ENCODE results near the gene MPC1. TPM values are rescaled to one million over a fixed set of nuclear protein-coding genes. Genes with fewer than 3 reads are reported as not detected.

Gene MPC1
- total RNA-seq, 1 donor from 2014 or later = 23.8 TPM

- Histone ChIP-seq H3K4me1 (peaks cover 12 to 15% of the 10 kb centered on the region in 2 donors), H3K27ac (no peak overlapping the region), H3K27me3 (no peaks in the 10 kb centered on the region), H3K4me3 (no peak overlapping the region), H3K36me3 (no peaks in the 10 kb centered on the region), H3K9me3 (no peaks in the 10 kb centered on the region)
- TF ChIP-seq CTCF (IDR thresholded peaks at IDR 0.05) = no peak
- intact Hi-C loops (cut with DNase I) = loop anchor here (5.0 kb wide), 1 partner anchor 283 kb away; the partner anchor contains the start of gene RPS6KA2
- DNase-seq (ENCODE audit: low spot score in 2 of 2) = no peak
Measured at GRCh38 chr6:166344240-166344639, 38.5 kb downstream of the MPC1 start.

GRCh38 chr6:166343150-166343487 is 39.6 kb downstream of the MPC1 start:
- intact Hi-C loops (cut with DNase I) = loop anchor here (5.0 kb wide), 1 partner anchor 284 kb away; the partner anchor contains the start of gene RPS6KA2
- peak overlapping the region; percentile 85 to 94 for H3K27ac ChIP-seq
- no peaks in the 10 kb centered on the region for H3K27me3 ChIP-seq
- H3K4me1 ChIP-seq = peaks cover 12 to 15% of the 10 kb centered on the region in 2 donors
- H3K36me3 ChIP-seq = no peaks in the 10 kb centered on the region
- TF ChIP-seq CTCF (IDR thresholded peaks at IDR 0.05) = no peak
- H3K4me3 ChIP-seq = peak overlapping the region; percentile 66 to 85
- no peaks in the 10 kb centered on the region for H3K9me3 ChIP-seq
- DNase-seq (ENCODE audit: low spot score in 2 of 2) = no peak

- peak; percentile 60 to 92 for DNase-seq (ENCODE audit: low spot score in 2 of 2)
- Histone ChIP-seq H3K27me3 (no peaks in the 10 kb centered on the region), H3K27ac (peak within 1 kb of the TSS; percentile 85 to 94), H3K4me3 (peak within 1 kb of the TSS; percentile 66 to 85), H3K9me3 (no peaks in the 10 kb centered on the region), H3K4me1 (peaks cover 12 to 15% of the 10 kb centered on the region in 2 donors), H3K36me3 (no peaks in the 10 kb centered on the region)
- TF ChIP-seq CTCF (IDR thresholded peaks at IDR 0.05) = no peak
- intact Hi-C loops (cut with DNase I) = loop anchor here (1.0 to 5.0 kb wide), 3 partner anchors 22 to 285 kb away; partner anchors contain the start of gene RPS6KA2
Measured at GRCh38 chr6:166342349-166343149, 40.2 kb downstream of the MPC1 start, which contains the start of gene SFT2D1. Gene SFT2D1, minus strand, starts transcription at chr6:166342545. Its CDS starts 64 bp downstream, at chr6:166342481.

GRCh38 chr6:166341977-166342348 is 40.8 kb downstream of the MPC1 start:
- Histone ChIP-seq H3K27ac (peak overlapping the region; percentile 85 to 94), H3K4me1 (peaks cover 12 to 15% of the 10 kb centered on the region in 2 donors), H3K36me3 (peaks cover 0 to 4% of the 10 kb centered on the region in 2 donors), H3K27me3 (no peaks in the 10 kb centered on the region), H3K4me3 (peak overlapping the region; percentile 66 to 85), H3K9me3 (no peaks in the 10 kb centered on the region)
- no peak for TF ChIP-seq CTCF (IDR thresholded peaks at IDR 0.05)
- no peak for DNase-seq (ENCODE audit: low spot score in 2 of 2)
- intact Hi-C loops (cut with DNase I) = loop anchor here (1.0 to 5.0 kb wide), 3 partner anchors 22 to 285 kb away; partner anchors contain the start of gene RPS6KA2

- H3K27ac ChIP-seq = peak overlapping the region; percentile 3 to 94
- H3K27me3 ChIP-seq = no peaks in the 10 kb centered on the region
- H3K4me1 ChIP-seq = peaks cover 12 to 17% of the 10 kb centered on the region in 2 donors
- TF ChIP-seq CTCF (IDR thresholded peaks at IDR 0.05) = no peak
- intact Hi-C loops (cut with DNase I) = loop anchor here (5.0 kb wide), 1 partner anchor 286 kb away; the partner anchor contains the start of gene RPS6KA2
- no peak for DNase-seq (ENCODE audit: low spot score in 2 of 2)
- H3K9me3 ChIP-seq = no peaks in the 10 kb centered on the region
- peak overlapping the region; percentile 66 to 85 for H3K4me3 ChIP-seq
- H3K36me3 ChIP-seq = peaks cover 5 to 9% of the 10 kb centered on the region in 2 donors
Measured at GRCh38 chr6:166341464-166341863, 41.3 kb downstream of the MPC1 start.

Measured in ascending aorta (tissue), 2 donors.